ENCODE measurements around the gene CHST12. TPM values are rescaled to one million over a fixed set of nuclear protein-coding genes. Genes with fewer than 3 reads are reported as not detected.

CHST12 gene
- total RNA-seq, 5 donors from 2014 or later (not counting 1 experiment from before 2014, with no cell fraction given) = 20.3 to 41.5 (median 30.8) TPM

GRCh38 chr7:2421943-2422310 is 18.5 kb downstream of the CHST12 start:
- Histone ChIP-seq H3K4me3 (ENCODE audit: control insufficient read depth in 1 of 2, extremely low read depth in 1 of 2, low read length in 1 of 2) (no peak overlapping the region), H3K4me1 (ENCODE audit: control insufficient read depth in 1 of 2, extremely low read depth in 1 of 2, insufficient read depth in 2 of 2, low read length in 2 of 2) (peaks cover 0 to 52% of the 10 kb centered on the region in 2 experiments), H3K9me3 (no peaks in the 10 kb centered on the region), H3K27me3 (replicated peaks in 1 of 2; ENCODE audit: control insufficient read depth in 2 of 2, extremely low read depth in 1 of 2, insufficient read depth in 2 of 2, low read length in 1 of 2) (no peaks in the 10 kb centered on the region), H3K27ac (ENCODE audit: low read length) (no peak overlapping the region), H3K36me3 (ENCODE audit: control insufficient read depth in 2 of 2, extremely low read depth in 1 of 2, insufficient read depth in 1 of 2, low read length in 1 of 2) (peaks cover 0 to 9% of the 10 kb centered on the region in 2 donors)
- Mint-ChIP-seq H3K27ac (no peak overlapping the region), H3K9me3 (no peaks in the 10 kb centered on the region), H3K27me3 (no peaks in the 10 kb centered on the region), H3K4me3 (no peak overlapping the region), H3K36me3 (peaks cover 6% of the 10 kb centered on the region), H3K4me1 (peaks cover 22 to 42% (median 23%) of the 10 kb centered on the region in 3 donors)
- POLR2A ChIA-PET = no interaction called here
- CTCF ChIA-PET = no interaction called here
- no peak for ATAC-seq (replicated peaks in 1 of 4)
- WGBS (ENCODE audit: insufficient coverage) = 90% methylated on average over 5 of the region's 9 CpGs
- no peak for DNase-seq

GRCh38 chr7:2425749-2426148 is 22.3 kb downstream of the CHST12 start:
- H3K4me1 Mint-ChIP-seq = peaks cover 11 to 26% (median 18%) of the 10 kb centered on the region in 3 donors
- no peak for ATAC-seq (replicated peaks in 1 of 4)
- no peaks in the 10 kb centered on the region for H3K9me3 ChIP-seq
- H3K36me3 ChIP-seq (ENCODE audit: control insufficient read depth in 2 of 2, extremely low read depth in 1 of 2, insufficient read depth in 1 of 2, low read length in 1 of 2) = peaks cover 0 to 7% of the 10 kb centered on the region in 2 donors
- no peak overlapping the region for H3K27ac Mint-ChIP-seq
- H3K4me1 ChIP-seq (ENCODE audit: control insufficient read depth in 1 of 2, extremely low read depth in 1 of 2, insufficient read depth in 2 of 2, low read length in 2 of 2) = peaks cover 0 to 18% of the 10 kb centered on the region in 2 experiments
- H3K36me3 Mint-ChIP-seq = peaks cover 7% of the 10 kb centered on the region
- H3K27me3 ChIP-seq (replicated peaks in 1 of 2; ENCODE audit: control insufficient read depth in 2 of 2, extremely low read depth in 1 of 2, insufficient read depth in 2 of 2, low read length in 1 of 2) = no peaks in the 10 kb centered on the region
- POLR2A ChIA-PET = interaction anchor here in 1 of 2 donors (0.6 kb wide), 1 partner anchor 13 kb away, joined by 3 read pairs; no protein-coding TSS in a partner anchor
- H3K4me3 Mint-ChIP-seq = no peak overlapping the region
- no peak overlapping the region for H3K4me3 ChIP-seq (ENCODE audit: control insufficient read depth in 1 of 2, extremely low read depth in 1 of 2, low read length in 1 of 2)
- H3K27me3 Mint-ChIP-seq = no peaks in the 10 kb centered on the region
- peaks cover 0 to 1% (median under 1%) of the 10 kb centered on the region in 3 donors for H3K9me3 Mint-ChIP-seq
- DNase-seq = no peak
- 94% methylated on average over 9 of the region's 10 CpGs for WGBS (ENCODE audit: insufficient coverage)
- CTCF ChIA-PET = no interaction called here
- no peak overlapping the region for H3K27ac ChIP-seq (ENCODE audit: low read length)

- Mint-ChIP-seq H3K9me3 (peaks cover 4 to 5% (median 5%) of the 10 kb centered on the region in 3 donors), H3K4me1 (peaks cover 6 to 17% (median 9%) of the 10 kb centered on the region in 3 donors), H3K36me3 (peaks cover 32% of the 10 kb centered on the region), H3K27me3 (no peaks in the 10 kb centered on the region), H3K27ac (no peak overlapping the region), H3K4me3 (no peak overlapping the region)
- Histone ChIP-seq H3K36me3 (ENCODE audit: control insufficient read depth in 2 of 2, extremely low read depth in 1 of 2, insufficient read depth in 1 of 2, low read length in 1 of 2) (peaks cover 18 to 38% of the 10 kb centered on the region in 2 donors), H3K4me1 (ENCODE audit: control insufficient read depth in 1 of 2, extremely low read depth in 1 of 2, insufficient read depth in 2 of 2, low read length in 2 of 2) (peaks cover 0 to 16% of the 10 kb centered on the region in 2 experiments), H3K9me3 (no peaks in the 10 kb centered on the region), H3K4me3 (ENCODE audit: control insufficient read depth in 1 of 2, extremely low read depth in 1 of 2, low read length in 1 of 2) (no peak overlapping the region), H3K27me3 (replicated peaks in 1 of 2; ENCODE audit: control insufficient read depth in 2 of 2, extremely low read depth in 1 of 2, insufficient read depth in 2 of 2, low read length in 1 of 2) (no peaks in the 10 kb centered on the region), H3K27ac (ENCODE audit: low read length) (no peak overlapping the region)
- ChIA-PET CTCF (interaction anchor here (0.6 to 1.6 kb wide), 5 partner anchors 13 to 286 kb away, joined by 3 to 10 read pairs (median 6); no protein-coding TSS in a partner anchor), POLR2A (no interaction called here)
- ATAC-seq (replicated peaks in 1 of 4) (peak; percentile 50 to 66 (median 56)), DNase-seq (peak in 25 of 35 experiments; percentile 16 to 62 (median 31))
- no CpG with 5 or more reads among the region's 3 CpGs for WGBS (ENCODE audit: insufficient coverage)
Measured at GRCh38 chr7:2431260-2431867, 28.0 kb downstream of the CHST12 start.

GRCh38 chr7:2432910-2433712 is 29.7 kb downstream of the CHST12 start:
- H3K27ac ChIP-seq (ENCODE audit: low read length) = no peak overlapping the region
- ATAC-seq (replicated peaks in 1 of 4) = no peak
- WGBS (ENCODE audit: insufficient coverage) = 99% methylated on average over 85 of the region's 85 CpGs
- DNase-seq = no peak
- Mint-ChIP-seq H3K27me3 (no peaks in the 10 kb centered on the region), H3K9me3 (peaks cover 4 to 5% (median 5%) of the 10 kb centered on the region in 3 donors), H3K4me3 (no peak overlapping the region), H3K27ac (no peak overlapping the region), H3K4me1 (peaks cover 6 to 13% (median 9%) of the 10 kb centered on the region in 3 donors), H3K36me3 (peaks cover 42% of the 10 kb centered on the region)
- POLR2A ChIA-PET = no interaction called here
- H3K4me3 ChIP-seq (ENCODE audit: control insufficient read depth in 1 of 2, extremely low read depth in 1 of 2, low read length in 1 of 2) = no peak overlapping the region
- CTCF ChIA-PET = interaction anchor here in 1 of 2 donors (0.6 kb wide), 1 partner anchor 237 kb away, joined by 6 read pairs; no protein-coding TSS in a partner anchor
- no peaks in the 10 kb centered on the region for H3K9me3 ChIP-seq
- H3K4me1 ChIP-seq (ENCODE audit: control insufficient read depth in 1 of 2, extremely low read depth in 1 of 2, insufficient read depth in 2 of 2, low read length in 2 of 2) = peaks cover 0 to 16% of the 10 kb centered on the region in 2 experiments
- peaks cover 18 to 48% of the 10 kb centered on the region in 2 donors for H3K36me3 ChIP-seq (ENCODE audit: control insufficient read depth in 2 of 2, extremely low read depth in 1 of 2, insufficient read depth in 1 of 2, low read length in 1 of 2)
- no peaks in the 10 kb centered on the region for H3K27me3 ChIP-seq (replicated peaks in 1 of 2; ENCODE audit: control insufficient read depth in 2 of 2, extremely low read depth in 1 of 2, insufficient read depth in 2 of 2, low read length in 1 of 2)

GRCh38 chr7:2433713-2434550 is 30.5 kb downstream of the CHST12 start:
- ChIA-PET CTCF (interaction anchor here (0.6 kb wide), 2 partner anchors 232 to 236 kb away, joined by 3 to 6 read pairs; no protein-coding TSS in a partner anchor), POLR2A (interaction anchor here in 1 of 2 donors (0.7 kb wide), 1 partner anchor 29 kb away, joined by 9 read pairs; no protein-coding TSS in a partner anchor)
- Histone ChIP-seq H3K4me1 (ENCODE audit: control insufficient read depth in 1 of 2, extremely low read depth in 1 of 2, insufficient read depth in 2 of 2, low read length in 2 of 2) (peaks cover 0 to 16% of the 10 kb centered on the region in 2 experiments), H3K9me3 (no peaks in the 10 kb centered on the region), H3K36me3 (ENCODE audit: control insufficient read depth in 2 of 2, extremely low read depth in 1 of 2, insufficient read depth in 1 of 2, low read length in 1 of 2) (peaks cover 18 to 51% of the 10 kb centered on the region in 2 donors), H3K4me3 (ENCODE audit: control insufficient read depth in 1 of 2, extremely low read depth in 1 of 2, low read length in 1 of 2) (no peak overlapping the region), H3K27me3 (replicated peaks in 1 of 2; ENCODE audit: control insufficient read depth in 2 of 2, extremely low read depth in 1 of 2, insufficient read depth in 2 of 2, low read length in 1 of 2) (no peaks in the 10 kb centered on the region), H3K27ac (ENCODE audit: low read length) (no peak overlapping the region)
- Mint-ChIP-seq H3K36me3 (peaks cover 46% of the 10 kb centered on the region), H3K9me3 (peaks cover 4 to 5% (median 5%) of the 10 kb centered on the region in 3 donors), H3K4me1 (peaks cover 6 to 13% (median 9%) of the 10 kb centered on the region in 3 donors), H3K27ac (no peak overlapping the region), H3K27me3 (no peaks in the 10 kb centered on the region), H3K4me3 (no peak overlapping the region)
- ATAC-seq (replicated peaks in 1 of 4) = no peak
- WGBS (ENCODE audit: insufficient coverage) = 96% methylated on average over 24 of the region's 42 CpGs
- DNase-seq = no peak
